Caco-2 (cell line): ENCODE results near the gene ATXN1. TPM values are rescaled to one million over a fixed set of nuclear protein-coding genes. Genes with fewer than 3 reads are reported as not detected.

Experiments
- BruUV-seq: library from RNA; stranded (reverse); fragments of 400-500 nt; replicated peaks from 2 replicates; lab custom pipeline; 2021; lab: Mats Ljungman, UMichigan
- CTCF ChIA-PET: fragments of 300-600 bp; sonication (Branson Sonifier 250); formaldehyde crosslinking; loops from one replicate; lab custom pipeline; 2022; ENCODE audit warnings: antibody characterized with exemption; lab: Charles Lee
- POLR2A ChIA-PET: fragments of 300-600 bp; sonication (Branson Sonifier 250); formaldehyde crosslinking; loops from one replicate; lab custom pipeline; 2022; ENCODE audit warnings: antibody characterized with exemption; lab: Charles Lee
- DNase-seq, 2 experiments: peaks; one replicate each; pipeline versions ENCODE4 v3.0.0 to v3.0.0-alpha.2; 2020 to 2022
- H3K27me3 ChIP-seq: replicated peaks from 2 replicates; pipeline ENCODE4 v1.6.0; 2011; ENCODE audit warnings: low read length; ENCODE audit not compliant: control insufficient read depth, insufficient read depth
- H3K36me3 ChIP-seq: 2 replicates; pipeline ENCODE4 v1.5.1; 2011; ENCODE audit warnings: low read length; ENCODE audit not compliant: control insufficient read depth, insufficient read depth
- H3K4me1 ChIP-seq: fragments of 250-450 bp; sonication (Bioruptor Pico); 2 replicates; pipeline ENCODE4 v1.5.1; 2020; ENCODE audit warnings: mild to moderate bottlenecking
- H3K4me3 ChIP-seq: 2 replicates; pipeline ENCODE4 v1.5.1; 2011; ENCODE audit warnings: low read depth, mild to moderate bottlenecking, control low read depth, low read length
- H3K9me3 ChIP-seq: fragments of 250-450 bp; sonication (Bioruptor Pico); 2 replicates; pipeline ENCODE4 v1.5.1; 2020; ENCODE audit warnings: mild to moderate bottlenecking, moderate library complexity
- H3K27ac Mint-ChIP-seq: one replicate; pipeline ENCODE4 v1.8.0; 2022; ENCODE audit warnings: mixed read lengths; ENCODE audit not compliant: unreplicated experiment
- H3K27me3 Mint-ChIP-seq: one replicate; pipeline ENCODE4 v1.8.0; 2022; ENCODE audit warnings: mixed read lengths; ENCODE audit not compliant: insufficient read depth, unreplicated experiment
- H3K36me3 Mint-ChIP-seq: one replicate; pipeline ENCODE4 v1.8.0; 2022; ENCODE audit warnings: mild to moderate bottlenecking, mixed read lengths; ENCODE audit not compliant: insufficient read depth, unreplicated experiment
- H3K4me1 Mint-ChIP-seq: one replicate; pipeline ENCODE4 v1.8.0; 2022; ENCODE audit warnings: low read depth, mixed read lengths; ENCODE audit not compliant: unreplicated experiment
- H3K4me3 Mint-ChIP-seq: one replicate; pipeline ENCODE4 v1.8.0; 2022; ENCODE audit warnings: mild to moderate bottlenecking, moderate library complexity, mixed read lengths; ENCODE audit not compliant: unreplicated experiment
- H3K9me3 Mint-ChIP-seq: one replicate; pipeline ENCODE4 v1.8.0; 2022; ENCODE audit warnings: mixed read lengths; ENCODE audit not compliant: unreplicated experiment
- CTCF ChIP-seq, 2 experiments: fragments of 200-600 bp in 1 of 2; IDR thresholded peaks; 1 replicate in 1 of 2; 2 replicates in 1 of 2; pipeline versions ENCODE4 v1.5.1 to v1.8.0; 2011 to 2022; ENCODE audit warnings: antibody characterized with exemption in 1 of 2, control low read depth in 1 of 2, inconsistent platforms in 1 of 2, low read depth in 1 of 2, low read length in 1 of 2, mild to moderate bottlenecking in 1 of 2, moderate library complexity in 1 of 2; ENCODE audit not compliant: insufficient read depth in 1 of 2, severe bottlenecking in 1 of 2, unreplicated experiment in 1 of 2
- intact Hi-C: fragments of 100-400 bp; cut with micrococcal nuclease; formaldehyde crosslinking; loops from one replicate; pipeline ENCODE4 v1.10.0; 2022; ENCODE audit not compliant: unreplicated experiment
- total RNA-seq: library from RNA; stranded (reverse); gene quantifications from 2 replicates; pipeline ENCODE4 v1.2.3, GENCODE V29; 2022

Gene ATXN1
- total RNA-seq, 1 experiment from 2014 or later: 14.2 TPM

- TF ChIP-seq CTCF (IDR thresholded peaks at IDR 0.05; ENCODE audit: insufficient read depth in 1 of 2, low read depth in 1 of 2, low read length in 1 of 2, severe bottlenecking in 1 of 2, unreplicated experiment in 1 of 2): no peak
- no peak overlapping the region for H3K4me3 Mint-ChIP-seq
- intact Hi-C loops: no loop called here
- no peak overlapping the region for H3K27ac Mint-ChIP-seq
- no peaks in the 10 kb centered on the region; the same call in 1 of the 2 replicates for H3K36me3 ChIP-seq
- BruUV-seq: no TSS peak
- POLR2A ChIA-PET: no interaction called here
- H3K4me1 ChIP-seq: peaks cover 6% of the 10 kb centered on the region
- H3K36me3 Mint-ChIP-seq: no peaks in the 10 kb centered on the region
- DNase-seq: no peak
- H3K27me3 Mint-ChIP-seq: no peaks in the 10 kb centered on the region
- no peaks in the 10 kb centered on the region for H3K27me3 ChIP-seq
- H3K9me3 ChIP-seq: no peaks in the 10 kb centered on the region
- H3K4me3 ChIP-seq: no peak overlapping the region
- peaks cover 6% of the 10 kb centered on the region for H3K4me1 Mint-ChIP-seq
- CTCF ChIA-PET: no interaction called here
- H3K9me3 Mint-ChIP-seq: no peaks in the 10 kb centered on the region
Measured at GRCh38 chr6:16336056-16336818, 425.0 kb downstream of the ATXN1 start.

- H3K4me3 Mint-ChIP-seq: no peak overlapping the region
- ChIA-PET POLR2A (no interaction called here), CTCF (no interaction called here)
- Histone ChIP-seq H3K9me3 (no peaks in the 10 kb centered on the region), H3K4me3 (no peak overlapping the region), H3K27me3 (no peaks in the 10 kb centered on the region), H3K4me1 (peaks cover 6% of the 10 kb centered on the region), H3K36me3 (no peaks in the 10 kb centered on the region; the same call in 1 of the 2 replicates)
- BruUV-seq: no TSS peak
- DNase-seq: no peak
- intact Hi-C loops: no loop called here
- H3K9me3 Mint-ChIP-seq: no peaks in the 10 kb centered on the region
- H3K27me3 Mint-ChIP-seq: no peaks in the 10 kb centered on the region
- peaks cover 6% of the 10 kb centered on the region for H3K4me1 Mint-ChIP-seq
- H3K27ac Mint-ChIP-seq: no peak overlapping the region
- no peak for TF ChIP-seq CTCF (IDR thresholded peaks at IDR 0.05; ENCODE audit: insufficient read depth in 1 of 2, low read depth in 1 of 2, low read length in 1 of 2, severe bottlenecking in 1 of 2, unreplicated experiment in 1 of 2)
- no peaks in the 10 kb centered on the region for H3K36me3 Mint-ChIP-seq
Measured at GRCh38 chr6:16335176-16335575, 426.1 kb downstream of the ATXN1 start.

GRCh38 chr6:16334671-16335070, 426.6 kb downstream of the ATXN1 start:
- peaks cover 6% of the 10 kb centered on the region for H3K4me1 ChIP-seq
- ChIA-PET POLR2A (no interaction called here), CTCF (no interaction called here)
- Mint-ChIP-seq H3K4me3 (no peak overlapping the region), H3K27ac (no peak overlapping the region), H3K36me3 (no peaks in the 10 kb centered on the region), H3K9me3 (no peaks in the 10 kb centered on the region), H3K4me1 (peaks cover 6% of the 10 kb centered on the region), H3K27me3 (no peaks in the 10 kb centered on the region)
- H3K9me3 ChIP-seq: no peaks in the 10 kb centered on the region
- H3K4me3 ChIP-seq: no peak overlapping the region
- H3K36me3 ChIP-seq: no peaks in the 10 kb centered on the region; the same call in 1 of the 2 replicates
- BruUV-seq: no TSS peak
- DNase-seq: no peak
- intact Hi-C loops: loop anchor here (1.0 kb wide), 1 partner anchor 437 kb away; no protein-coding TSS in a partner anchor
- no peaks in the 10 kb centered on the region for H3K27me3 ChIP-seq
- TF ChIP-seq CTCF (IDR thresholded peaks at IDR 0.05; ENCODE audit: insufficient read depth in 1 of 2, low read depth in 1 of 2, low read length in 1 of 2, severe bottlenecking in 1 of 2, unreplicated experiment in 1 of 2): no peak
